ENCODE data around the gene CMPK1.

- TF ChIP-seq SUZ12 (IDR thresholded peaks at IDR 0.05; ENCODE audit: low read length), result no peak
- no peak for TF ChIP-seq CTCF (IDR thresholded peaks at IDR 0.05; ENCODE audit: control extremely low read depth in 1 of 3, insufficient read depth in 1 of 3, low read depth in 1 of 3, low read length in 3 of 3)
- TF ChIP-seq POLR2A (IDR thresholded peaks at IDR 0.05; ENCODE audit: control extremely low read depth in 1 of 2, low read depth in 2 of 2, low read length in 2 of 2), result no peak
- TF ChIP-seq GTF2F1 (IDR thresholded peaks at IDR 0.05; ENCODE audit: borderline replicate concordance, low read depth, low read length), result no peak
Observed at GRCh38 chr1:47325528-47325927, 8.1 kb upstream of the CMPK1 start.
